HG03045 (cell line): ENCODE results near the gene CHI3L2.

Source experiments
- ATAC-seq: cut with Tn5 transposase; IDR thresholded peaks from one replicate; pipeline ENCODE4 v1.9.1; 2021; ENCODE audit warnings: mild to moderate bottlenecking, moderate library complexity; ENCODE audit not compliant: unreplicated experiment

The CHI3L2 gene, protein sequence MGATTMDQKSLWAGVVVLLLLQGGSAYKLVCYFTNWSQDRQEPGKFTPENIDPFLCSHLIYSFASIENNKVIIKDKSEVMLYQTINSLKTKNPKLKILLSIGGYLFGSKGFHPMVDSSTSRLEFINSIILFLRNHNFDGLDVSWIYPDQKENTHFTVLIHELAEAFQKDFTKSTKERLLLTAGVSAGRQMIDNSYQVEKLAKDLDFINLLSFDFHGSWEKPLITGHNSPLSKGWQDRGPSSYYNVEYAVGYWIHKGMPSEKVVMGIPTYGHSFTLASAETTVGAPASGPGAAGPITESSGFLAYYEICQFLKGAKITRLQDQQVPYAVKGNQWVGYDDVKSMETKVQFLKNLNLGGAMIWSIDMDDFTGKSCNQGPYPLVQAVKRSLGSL

DNA sequence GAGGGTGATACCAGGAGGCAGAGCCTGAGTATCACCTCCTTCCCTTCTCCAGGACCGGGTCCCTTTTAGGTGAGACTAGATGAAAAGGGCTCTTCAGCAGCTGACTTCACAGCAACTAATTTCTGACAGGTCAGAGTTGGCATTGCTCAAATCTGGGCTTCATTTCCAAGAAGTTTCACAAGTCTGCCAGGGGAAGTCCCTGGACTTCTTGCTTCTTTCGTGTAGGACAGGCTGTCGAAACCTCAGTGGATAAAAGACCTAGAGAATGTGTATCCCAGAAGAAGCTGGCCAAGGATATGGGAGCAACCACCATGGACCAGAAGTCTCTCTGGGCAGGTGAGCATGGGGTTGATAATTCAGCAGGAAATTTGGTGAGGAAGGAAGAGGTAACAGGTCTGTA, at the start of gene CHI3L2:
CHI3L2 (plus strand) TSS at position 280 of the 400 bp plus-strand sequence; CDS start at position 297, 17 bp downstream.
- ATAC-seq = no peak

GRCh38 chr1:111179968-111180533, 47.5 kb upstream of the CHI3L2 start:
- no peak for ATAC-seq

- no peak for ATAC-seq
Measured at GRCh38 chr1:111182052-111182451, 45.5 kb upstream of the CHI3L2 start.

- no peak for ATAC-seq
Measured at GRCh38 chr1:111183308-111184069, 44.0 kb upstream of the CHI3L2 start.

DNA sequence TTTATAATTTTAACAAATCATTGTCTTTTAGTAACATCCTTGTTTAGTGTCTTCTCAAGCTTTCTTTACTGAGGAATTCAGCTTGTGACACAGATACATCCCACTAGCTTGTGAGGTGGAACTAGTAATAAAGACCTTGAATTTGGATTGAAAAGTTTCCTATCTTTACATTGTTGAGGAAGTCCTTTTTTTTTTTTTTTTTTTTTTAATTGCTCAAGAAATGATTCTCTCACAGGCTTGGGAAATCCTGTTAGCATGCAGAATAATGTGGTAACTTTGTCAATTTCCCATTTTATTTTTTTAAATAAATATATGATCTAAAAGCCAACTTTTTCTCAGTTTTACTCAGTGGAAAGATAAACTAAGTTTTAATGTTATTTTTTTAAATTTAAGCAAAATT, 42.9 kb upstream of the CHI3L2 start:
- no peak for ATAC-seq

GRCh38 chr1:111190931-111191451, 36.5 kb upstream of the CHI3L2 start:
- ATAC-seq = no peak

DNA sequence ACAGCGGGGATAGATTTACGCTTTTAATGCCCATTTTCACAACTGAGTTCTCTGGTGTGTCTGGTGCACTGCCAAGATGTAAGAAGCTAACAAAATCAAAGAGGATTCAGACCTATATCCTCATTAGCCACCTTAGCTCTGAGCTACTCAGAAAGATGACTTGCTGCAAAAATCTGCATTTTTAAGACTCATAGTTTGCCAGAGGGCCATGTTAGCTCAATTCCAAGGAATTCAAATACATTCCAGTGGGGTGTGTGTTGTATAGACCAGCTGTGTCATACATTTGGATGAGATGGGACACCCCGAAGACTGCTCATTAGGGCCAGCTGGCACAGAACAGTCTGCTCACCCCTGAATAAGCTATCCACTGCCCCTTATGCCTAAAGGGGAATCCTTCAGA, 36.0 kb upstream of the CHI3L2 start:
- no peak for ATAC-seq

DNA sequence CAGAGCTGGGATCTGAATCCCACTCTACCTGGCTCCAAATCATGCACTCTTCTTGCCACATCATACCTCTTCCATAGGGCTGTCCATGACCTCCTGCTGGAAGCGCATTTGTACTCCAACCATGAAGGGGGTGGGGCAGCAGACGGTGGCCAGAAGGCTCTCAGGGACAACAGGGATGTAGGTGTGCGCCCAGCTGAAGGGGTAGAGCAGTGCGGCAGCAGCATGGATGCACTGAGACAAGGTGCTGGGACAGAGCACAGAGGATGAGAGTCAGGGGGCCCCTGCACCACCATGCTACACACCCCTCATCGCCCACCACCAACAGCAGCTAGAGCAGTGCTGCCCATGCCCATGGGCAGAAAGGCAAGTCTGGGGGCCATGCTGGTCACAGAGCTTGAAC, 35.4 kb upstream of the CHI3L2 start:
- no peak for ATAC-seq

GRCh38 chr1:111192658-111193519, 34.6 kb upstream of the CHI3L2 start:
- no peak for ATAC-seq

DNA sequence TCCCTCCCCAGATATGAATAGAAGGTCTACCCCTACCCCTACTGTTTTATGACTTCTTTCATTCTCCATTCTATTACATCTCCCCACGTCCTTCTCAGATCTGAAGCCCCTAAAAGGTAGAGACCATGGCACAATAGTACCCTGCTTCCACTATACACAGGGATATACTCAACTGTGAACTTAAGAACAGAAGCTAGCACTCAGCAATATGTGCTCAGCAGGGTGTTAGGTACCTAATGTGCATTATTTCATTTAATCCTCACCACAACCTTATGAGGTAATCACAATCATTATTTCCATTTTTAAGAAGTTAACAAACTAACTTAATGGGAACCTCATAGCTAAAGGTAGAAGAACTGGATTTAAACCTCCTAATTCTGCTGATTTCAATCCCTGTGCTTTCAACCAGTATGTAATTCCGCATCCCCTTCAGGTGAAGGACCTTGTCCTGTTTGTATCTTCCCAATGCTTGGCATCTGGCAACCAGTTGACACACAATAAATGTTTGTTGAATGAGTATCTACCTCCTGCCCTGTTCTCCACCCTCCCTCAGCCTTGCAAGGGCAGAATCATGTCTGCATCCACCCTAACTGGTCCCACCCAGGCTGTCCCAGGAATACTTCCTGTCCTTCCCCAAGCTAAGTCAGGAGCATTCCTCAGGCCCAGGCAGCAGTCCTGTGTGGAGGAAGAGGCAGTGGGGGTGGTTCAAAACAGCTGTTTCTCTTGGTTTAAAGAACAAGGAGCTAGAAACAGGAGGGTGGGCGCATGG, 33.6 kb upstream of the CHI3L2 start:
- no peak for ATAC-seq

GRCh38 chr1:111195002-111195684, 32.4 kb upstream of the CHI3L2 start:
- ATAC-seq = no peak

DNA sequence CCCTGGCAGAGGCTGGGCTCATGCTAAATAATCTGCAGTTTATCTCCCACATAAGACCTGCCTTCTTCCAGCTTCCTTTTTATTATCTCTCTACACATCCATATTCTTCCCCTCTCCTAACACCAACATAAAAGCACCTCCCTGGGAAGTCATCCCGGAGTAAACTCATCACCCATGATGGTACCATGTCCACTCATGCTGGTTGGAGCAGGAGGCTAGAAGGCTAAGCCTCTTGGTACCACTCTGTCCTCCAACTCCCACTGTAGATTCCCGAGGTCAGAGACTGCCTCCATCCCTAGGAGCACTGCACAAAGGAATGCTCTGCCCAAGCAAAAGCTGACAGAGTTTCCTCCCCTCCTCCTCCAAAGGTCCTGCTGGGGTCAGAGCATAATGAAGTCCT, 31.3 kb upstream of the CHI3L2 start:
- no peak for ATAC-seq

- ATAC-seq = no peak
Measured at GRCh38 chr1:111197598-111198284, 29.8 kb upstream of the CHI3L2 start.

GRCh38 chr1:111198836-111199235, 28.7 kb upstream of the CHI3L2 start:
- no peak for ATAC-seq

- no peak for ATAC-seq
Measured at GRCh38 chr1:111199329-111199728, 28.2 kb upstream of the CHI3L2 start.

DNA sequence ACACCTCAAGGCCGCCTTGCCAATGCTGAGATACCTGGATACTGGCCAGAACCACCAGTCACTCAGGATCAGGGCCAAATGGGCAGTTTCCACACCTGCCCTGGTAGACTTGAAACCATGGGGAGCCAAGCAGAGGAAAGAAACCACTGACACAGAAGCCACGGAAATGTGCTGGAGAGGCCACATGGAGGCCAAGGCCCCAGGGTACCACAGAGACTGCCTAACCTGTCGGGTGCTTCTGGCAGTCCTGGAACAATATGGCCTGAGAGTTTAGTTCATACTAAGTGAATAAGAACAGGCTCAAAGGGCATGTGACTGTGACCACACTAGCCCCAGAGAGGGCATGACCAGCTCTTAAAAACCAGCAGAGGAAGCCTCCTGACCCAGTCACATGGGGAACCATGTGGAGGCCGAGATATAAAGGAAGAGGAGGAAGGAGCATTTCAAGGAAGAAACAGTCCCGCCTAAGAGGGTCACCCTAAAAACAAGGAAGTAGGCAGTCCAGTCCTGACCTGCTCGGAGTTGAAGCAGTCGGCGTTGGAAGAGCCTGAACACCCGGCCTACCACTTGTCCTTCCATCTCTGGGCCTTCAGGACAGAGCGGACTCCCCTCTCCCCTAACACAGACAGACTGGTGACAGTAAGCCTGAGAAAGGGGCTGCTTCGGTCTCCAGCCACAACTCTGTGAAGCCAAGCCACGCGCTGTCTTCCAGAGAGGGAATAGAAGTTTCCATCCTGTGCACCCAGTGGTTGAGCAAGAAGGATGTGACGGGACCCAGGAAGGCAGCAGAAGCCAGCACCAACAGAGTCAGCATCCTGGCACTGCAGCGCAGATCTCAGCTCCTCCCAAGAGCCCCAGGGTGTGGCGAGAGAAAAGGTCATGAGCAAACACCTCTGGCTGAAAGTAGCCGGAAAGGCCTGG, 27.4 kb upstream of the CHI3L2 start, which contains the start of gene DENND2D:
DENND2D (minus strand) TSS at position 766 of the 921 bp plus-strand sequence; CDS start at position 579, 187 bp downstream.
- ATAC-seq = no peak

- ATAC-seq = no peak
Measured at GRCh38 chr1:111200802-111201161, 26.7 kb upstream of the CHI3L2 start.
